Suprapubic skin (tissue), 3 donors: ENCODE results near the gene MYBPHL.

Source experiments
- CTCF ChIP-seq, 2 donors: fragments of 200-600 bp in 1 of 2; fragments of 450-650 bp in 1 of 2; sonication (generic) in 1 of 2; IDR thresholded peaks; one replicate each; pipeline ENCODE4 v1.5.1; 2016 to 2019; ENCODE audit warnings: antibody characterized with exemption in 2 of 2, mild to moderate bottlenecking in 1 of 2, moderate library complexity in 1 of 2
- POLR2A ChIP-seq, 2 donors: fragments of 450-650 bp; IDR thresholded peaks; one replicate each; pipeline ENCODE4 v1.6.1; 2017; ENCODE audit warnings: antibody characterized with exemption in 2 of 2, mild to moderate bottlenecking in 2 of 2, moderate library complexity in 2 of 2

- TF ChIP-seq CTCF (IDR thresholded peaks at IDR 0.05) (no peak), POLR2A (IDR thresholded peaks at IDR 0.05) (no peak)
Measured at GRCh38 chr1:109331113-109331512, 24.3 kb upstream of the MYBPHL start.
